Upper lobe of right lung (tissue), 1 donor: ENCODE data around the gene ASH1L. TPM values are rescaled to one million over a fixed set of nuclear protein-coding genes. Genes with fewer than 3 reads are reported as not detected.

ENCODE experiments used
- ATAC-seq: fragments of 200-7000 bp; cut with Tn5 transposase; one replicate; pipeline ENCODE4 v1.9.1; 2020; ENCODE audit warnings: mild to moderate bottlenecking, moderate library complexity
- DNase-seq: peaks from one replicate; pipeline ENCODE4 v3.0.0-alpha.2; 2020
- H3K27ac ChIP-seq: fragments of 200-600 bp; one replicate; pipeline ENCODE4 v1.8.0; 2022
- H3K27me3 ChIP-seq: fragments of 200-600 bp; one replicate; pipeline ENCODE4 v1.8.0; 2022; ENCODE audit warnings: mild to moderate bottlenecking
- H3K36me3 ChIP-seq: fragments of 200-600 bp; one replicate; pipeline ENCODE4 v1.8.0; 2022
- H3K4me1 ChIP-seq: fragments of 200-600 bp; one replicate; pipeline ENCODE4 v1.8.0; 2022
- H3K4me3 ChIP-seq: fragments of 200-600 bp; one replicate; pipeline ENCODE4 v1.8.0; 2022; ENCODE audit warnings: mild to moderate bottlenecking
- H3K9me3 ChIP-seq: fragments of 200-600 bp; one replicate; pipeline ENCODE4 v1.8.0; 2022
- intact Hi-C: fragments of 100-400 bp; cut with DNase I; formaldehyde crosslinking; loops from one replicate; pipeline ENCODE4 v1.11.0; 2022
- total RNA-seq: library from RNA; stranded (reverse); fragmentation: NEBNext Ultra II Directional; extraction: Animal tissue kit (Norgen Biotek cat#: 25700); gene quantifications from one replicate; pipeline ENCODE4 v1.2.1, GENCODE V29; 2021
- TF ChIP-seq, protein P1 (sequence below): fragments of 200-600 bp; IDR thresholded peaks from one replicate; pipeline ENCODE4 v1.8.0; 2022; ENCODE audit warnings: antibody characterized with exemption
- donor health status: DM: no; HTN: yes; CAD: no; lungs with severe emphysema.

ASH1L gene
- total RNA-seq, 1 donor from 2014 or later = 56.6 TPM

DNA sequence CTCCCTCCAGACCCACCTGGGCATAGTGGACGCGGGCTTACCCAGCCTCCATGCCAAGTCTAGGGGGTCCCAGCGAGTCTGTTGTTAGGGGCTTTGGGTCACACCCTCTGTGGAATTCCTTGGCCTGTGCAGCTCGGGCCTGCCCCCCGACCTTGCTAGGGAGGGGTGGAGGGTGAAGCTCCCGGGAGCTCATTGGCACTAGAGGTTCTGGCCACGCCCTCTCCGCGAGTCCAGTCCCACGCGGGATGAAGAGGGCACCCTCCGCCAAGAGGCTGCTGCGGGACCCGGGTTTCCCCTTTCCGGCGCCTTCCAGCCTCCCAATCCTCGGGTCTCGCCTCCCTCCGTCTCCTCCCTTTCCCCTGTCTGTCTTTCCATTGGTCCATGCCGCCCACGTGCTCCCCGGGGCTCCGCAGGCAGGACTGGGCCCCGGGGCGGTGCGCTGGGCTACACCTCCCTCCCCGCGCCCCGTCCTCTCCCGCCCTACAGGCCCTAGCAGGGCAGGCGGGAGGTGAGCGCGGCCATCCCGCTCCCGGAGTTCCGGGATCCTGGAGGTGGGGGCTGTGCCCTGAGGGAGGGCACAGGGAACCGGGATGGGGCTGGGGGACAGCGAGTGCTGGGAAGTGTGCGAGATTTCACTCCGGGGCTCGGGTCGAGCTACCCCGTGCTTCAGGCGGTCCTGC, 238.4 kb downstream of the ASH1L start:
- peaks cover 27% of the 10 kb centered on the region for H3K36me3 ChIP-seq
- peak overlapping the region; percentile 92 for H3K27ac ChIP-seq
- ATAC-seq (peak; percentile 90), DNase-seq (peak; percentile 98)
- no peaks in the 10 kb centered on the region for H3K27me3 ChIP-seq
- TF ChIP-seq, protein P1, sequence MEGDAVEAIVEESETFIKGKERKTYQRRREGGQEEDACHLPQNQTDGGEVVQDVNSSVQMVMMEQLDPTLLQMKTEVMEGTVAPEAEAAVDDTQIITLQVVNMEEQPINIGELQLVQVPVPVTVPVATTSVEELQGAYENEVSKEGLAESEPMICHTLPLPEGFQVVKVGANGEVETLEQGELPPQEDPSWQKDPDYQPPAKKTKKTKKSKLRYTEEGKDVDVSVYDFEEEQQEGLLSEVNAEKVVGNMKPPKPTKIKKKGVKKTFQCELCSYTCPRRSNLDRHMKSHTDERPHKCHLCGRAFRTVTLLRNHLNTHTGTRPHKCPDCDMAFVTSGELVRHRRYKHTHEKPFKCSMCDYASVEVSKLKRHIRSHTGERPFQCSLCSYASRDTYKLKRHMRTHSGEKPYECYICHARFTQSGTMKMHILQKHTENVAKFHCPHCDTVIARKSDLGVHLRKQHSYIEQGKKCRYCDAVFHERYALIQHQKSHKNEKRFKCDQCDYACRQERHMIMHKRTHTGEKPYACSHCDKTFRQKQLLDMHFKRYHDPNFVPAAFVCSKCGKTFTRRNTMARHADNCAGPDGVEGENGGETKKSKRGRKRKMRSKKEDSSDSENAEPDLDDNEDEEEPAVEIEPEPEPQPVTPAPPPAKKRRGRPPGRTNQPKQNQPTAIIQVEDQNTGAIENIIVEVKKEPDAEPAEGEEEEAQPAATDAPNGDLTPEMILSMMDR = no peak
- H3K9me3 ChIP-seq = no peaks in the 10 kb centered on the region
- peaks cover 36% of the 10 kb centered on the region for H3K4me1 ChIP-seq
- intact Hi-C loops = loop anchor here (10.0 kb wide), 1 partner anchor 69 kb away; the partner anchor contains the start of gene ENTREP3
- peak overlapping the region; percentile 76 for H3K4me3 ChIP-seq

DNA sequence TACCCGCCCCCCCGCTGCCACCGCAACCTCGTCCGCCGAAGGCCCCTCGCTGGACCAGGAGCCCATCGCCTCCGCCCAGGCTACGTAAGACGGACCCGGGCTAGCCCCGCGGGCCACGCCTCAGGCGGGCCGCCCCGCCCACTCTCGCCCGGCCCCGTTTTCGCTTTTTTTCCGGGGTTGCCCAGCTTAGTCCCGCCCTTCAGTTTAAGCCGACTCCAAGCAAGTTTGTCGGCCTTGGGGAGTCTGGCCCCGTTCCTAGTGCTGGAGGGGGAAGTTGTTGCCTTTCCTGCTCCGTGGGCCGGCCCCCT, 238.9 kb downstream of the ASH1L start:
- Histone ChIP-seq H3K4me1 (peaks cover 36% of the 10 kb centered on the region), H3K27ac (peak overlapping the region; percentile 92), H3K36me3 (peaks cover 27% of the 10 kb centered on the region), H3K4me3 (peak overlapping the region; percentile 76), H3K27me3 (no peaks in the 10 kb centered on the region), H3K9me3 (no peaks in the 10 kb centered on the region)
- ATAC-seq (peak; percentile 70), DNase-seq (peak; percentile 93)
- intact Hi-C loops = loop anchor here (10.0 kb wide), 1 partner anchor 69 kb away; the partner anchor contains the start of gene ENTREP3
- TF ChIP-seq, protein P1 = no peak

DNA sequence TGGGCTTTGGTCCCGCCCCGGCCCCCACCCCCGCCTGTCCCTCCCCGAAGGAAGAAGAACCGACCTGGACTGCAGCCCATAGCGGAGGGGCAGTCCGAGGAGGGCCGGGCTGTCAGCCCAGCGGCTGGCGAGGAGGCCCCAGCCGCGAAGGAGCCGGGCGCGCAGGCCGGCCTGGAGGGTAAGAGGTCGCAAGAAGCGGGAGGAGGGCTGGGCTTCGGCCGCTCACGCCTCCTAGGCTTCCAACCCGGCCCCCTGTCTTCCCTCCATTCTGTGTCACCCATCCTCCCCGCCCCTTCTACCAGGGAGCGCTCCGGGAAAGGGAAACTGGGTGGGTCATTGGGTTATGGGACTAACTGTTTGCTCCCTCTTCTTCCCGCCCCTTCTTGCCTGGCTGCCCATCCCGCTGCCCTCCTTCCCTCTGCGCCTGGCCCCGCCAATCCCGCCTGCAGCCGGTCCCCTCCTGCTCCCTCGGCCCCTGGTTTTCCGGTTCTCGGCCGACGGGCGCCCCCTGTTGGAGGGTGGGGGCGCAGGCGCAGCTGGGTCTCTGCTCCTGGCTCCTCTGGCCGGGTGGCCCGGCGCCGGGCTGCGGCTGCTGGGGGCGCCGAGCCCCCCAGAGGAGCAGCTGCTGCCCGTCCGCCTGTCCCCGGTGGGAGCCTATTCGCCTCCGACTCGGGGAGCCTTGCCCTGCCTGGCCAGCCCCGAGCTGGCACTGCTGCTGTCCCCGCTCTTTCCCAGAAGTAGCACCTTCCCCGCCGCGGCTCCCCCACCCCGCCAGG, 239.5 kb downstream of the ASH1L start:
- Histone ChIP-seq H3K4me3 (peak overlapping the region; percentile 76), H3K36me3 (peaks cover 27% of the 10 kb centered on the region), H3K4me1 (peaks cover 36% of the 10 kb centered on the region), H3K9me3 (no peaks in the 10 kb centered on the region), H3K27ac (peak overlapping the region; percentile 92), H3K27me3 (no peaks in the 10 kb centered on the region)
- intact Hi-C loops = loop anchor here (10.0 kb wide), 1 partner anchor 68 kb away; the partner anchor contains the start of gene ENTREP3
- ATAC-seq (peak; percentile 75), DNase-seq (peak; percentile 95)
- TF ChIP-seq, protein P1 = peak; percentile 95

DNA sequence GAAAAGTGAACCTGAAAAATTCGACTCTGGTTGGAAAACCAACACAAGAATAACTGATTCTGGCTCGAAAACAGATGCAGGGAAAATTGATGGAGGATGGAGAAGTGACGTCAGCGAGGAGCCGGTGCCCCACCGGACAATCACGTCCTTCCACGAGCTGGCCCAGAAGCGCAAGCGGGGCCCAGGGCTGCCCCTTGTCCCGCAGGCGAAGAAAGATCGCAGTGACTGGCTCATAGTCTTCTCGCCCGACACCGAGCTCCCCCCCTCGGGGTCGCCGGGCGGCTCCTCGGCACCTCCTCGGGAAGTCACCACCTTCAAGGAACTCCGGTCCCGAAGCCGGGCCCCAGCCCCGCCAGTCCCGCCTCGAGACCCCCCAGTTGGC, 240.0 kb downstream of the ASH1L start:
- peak overlapping the region; percentile 76 for H3K4me3 ChIP-seq
- TF ChIP-seq, protein P1 = no peak
- DNase-seq = peak; percentile 75
- H3K27ac ChIP-seq = peak overlapping the region; percentile 92
- ATAC-seq = no peak
- peaks cover 29% of the 10 kb centered on the region for H3K36me3 ChIP-seq
- H3K9me3 ChIP-seq = no peaks in the 10 kb centered on the region
- intact Hi-C loops = loop anchor here (10.0 kb wide), 1 partner anchor 68 kb away; the partner anchor contains the start of gene ENTREP3
- peaks cover 36% of the 10 kb centered on the region for H3K4me1 ChIP-seq
- no peaks in the 10 kb centered on the region for H3K27me3 ChIP-seq

DNA sequence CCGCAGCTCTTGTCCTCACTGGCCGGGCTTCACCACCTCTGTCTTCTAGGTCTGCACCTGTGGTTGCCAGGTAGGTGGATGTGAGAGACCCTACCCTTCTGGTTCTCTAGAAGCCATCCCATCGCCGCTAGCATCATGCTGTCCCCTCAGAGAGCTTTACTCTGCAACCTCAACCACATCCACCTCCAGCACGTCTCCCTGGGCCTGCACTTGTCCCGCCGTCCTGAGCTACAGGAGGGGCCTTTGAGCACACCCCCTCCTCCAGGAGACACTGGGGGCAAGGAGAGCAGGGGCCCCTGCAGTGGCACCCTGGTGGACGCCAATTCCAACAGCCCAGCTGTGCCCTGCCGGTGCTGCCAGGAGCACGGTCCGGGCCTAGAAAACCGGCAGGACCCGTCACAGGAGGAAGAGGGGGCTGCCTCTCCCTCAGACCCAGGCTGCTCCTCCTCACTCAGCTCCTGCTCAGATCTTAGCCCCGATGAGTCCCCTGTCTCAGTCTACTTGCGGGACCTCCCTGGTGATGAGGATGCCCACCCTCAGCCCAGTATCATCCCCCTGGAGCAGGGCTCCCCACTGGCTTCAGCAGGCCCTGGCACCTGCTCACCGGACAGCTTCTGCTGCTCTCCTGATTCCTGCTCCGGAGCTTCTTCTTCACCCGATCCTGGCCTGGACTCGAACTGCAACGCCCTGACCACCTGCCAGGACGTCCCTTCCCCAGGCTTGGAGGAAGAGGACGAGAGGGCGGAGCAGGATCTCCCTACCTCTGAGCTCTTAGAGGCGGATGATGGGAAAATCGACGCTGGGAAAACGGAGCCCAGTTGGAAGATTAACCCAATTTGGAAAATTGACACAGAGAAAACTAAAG, 240.7 kb downstream of the ASH1L start:
- Histone ChIP-seq H3K27me3 (no peaks in the 10 kb centered on the region), H3K36me3 (peaks cover 31% of the 10 kb centered on the region), H3K4me3 (peak overlapping the region; percentile 76), H3K4me1 (peaks cover 36% of the 10 kb centered on the region), H3K9me3 (no peaks in the 10 kb centered on the region), H3K27ac (no peak overlapping the region)
- intact Hi-C loops = loop anchor here (10.0 kb wide), 1 partner anchor 67 kb away; the partner anchor contains the start of gene ENTREP3
- TF ChIP-seq, protein P1 = no peak
- ATAC-seq (no peak), DNase-seq (no peak)
